Neutrophil (primary cell): ENCODE results near the gene TTLL1.
A peak's percentile ranks its signal among the peaks of the same experiment; 100 is the strongest.

Experiments used
- H3K27ac ChIP-seq: fragments of 200-600 bp; sonication (generic); 2 replicates; pipeline ENCODE4 v1.5.1; 2016; ENCODE audit warnings: mild to moderate bottlenecking, moderate library complexity
- H3K27me3 ChIP-seq: fragments of 200-600 bp; sonication (generic); 2 replicates; pipeline ENCODE4 v1.6.0; 2016; ENCODE audit warnings: mild to moderate bottlenecking
- H3K36me3 ChIP-seq: fragments of 200-600 bp; sonication (generic); 2 replicates; pipeline ENCODE4 v1.5.1; 2017
- H3K4me1 ChIP-seq, 2 experiments: fragments of 200-600 bp in 1 of 2; sonication (generic) in 1 of 2; 1 replicate in 1 of 2; 2 replicates in 1 of 2; pipeline versions ENCODE4 v1.5.1 to v1.6.1; 2013 to 2016; ENCODE audit warnings: low read depth in 1 of 2, low read length in 1 of 2, mild to moderate bottlenecking in 1 of 2, moderate library complexity in 1 of 2; ENCODE audit not compliant: control insufficient read depth in 1 of 2, insufficient read depth in 1 of 2
- H3K4me3 ChIP-seq, 2 experiments: fragments of 200-600 bp in 1 of 2; sonication (generic) in 1 of 2; 1 replicate in 1 of 2; 2 replicates in 1 of 2; pipeline ENCODE4 v1.5.1; 2013 to 2016; ENCODE audit warnings: low read depth in 1 of 2, low read length in 1 of 2, mild to moderate bottlenecking in 1 of 2, moderate library complexity in 1 of 2
- H3K9me3 ChIP-seq: fragments of 200-600 bp; sonication (generic); 2 replicates; pipeline ENCODE4 v1.5.1; 2016
- CTCF ChIP-seq: fragments of 200-600 bp; sonication (generic); IDR thresholded peaks from 2 replicates; pipeline ENCODE4 v1.5.1; 2016; ENCODE audit warnings: antibody characterized with exemption

The TTLL1 gene

GRCh38 chr22:43088984-43089717, at the start of gene TTLL1:
TTLL1 (minus strand) TSS chr22:43089391; CDS start chr22:43075586, 13,805 bp downstream.
- peaks cover 18 to 21% of the 10 kb centered on the region in 2 experiments for H3K4me1 ChIP-seq
- H3K36me3 ChIP-seq: no peaks in the 10 kb centered on the region
- no peaks in the 10 kb centered on the region for H3K27me3 ChIP-seq
- TF ChIP-seq CTCF: no peak
- H3K4me3 ChIP-seq: peak within 1 kb of the TSS; percentile 82 to 89
- H3K27ac ChIP-seq: peak within 1 kb of the TSS; percentile 73
- H3K9me3 ChIP-seq: no peaks in the 10 kb centered on the region

GRCh38 chr22:43136801-43137200, 47.6 kb upstream of the TTLL1 start:
- Histone ChIP-seq H3K9me3 (no peaks in the 10 kb centered on the region), H3K27me3 (no peaks in the 10 kb centered on the region), H3K27ac (peak overlapping the region; percentile 81), H3K4me1 (peaks cover 24 to 32% of the 10 kb centered on the region in 2 experiments), H3K36me3 (peaks cover 11% of the 10 kb centered on the region), H3K4me3 (peak overlapping the region in 1 of 2 experiments; percentile 4)
- no peak for TF ChIP-seq CTCF

- Histone ChIP-seq H3K9me3 (no peaks in the 10 kb centered on the region), H3K4me1 (peaks cover 24 to 29% of the 10 kb centered on the region in 2 experiments), H3K27me3 (no peaks in the 10 kb centered on the region), H3K27ac (peak overlapping the region; percentile 81), H3K36me3 (peaks cover 17% of the 10 kb centered on the region), H3K4me3 (peak overlapping the region in 1 of 2 experiments; percentile 4)
- TF ChIP-seq CTCF: peak; percentile 55
These were observed 47.1 kb upstream of the TTLL1 start for GRCh38 chr22:43136255-43136654.

GRCh38 chr22:43135565-43135964, 46.4 kb upstream of the TTLL1 start:
- H3K27me3 ChIP-seq: no peaks in the 10 kb centered on the region
- H3K36me3 ChIP-seq: peaks cover 24% of the 10 kb centered on the region
- no peak for TF ChIP-seq CTCF
- H3K27ac ChIP-seq: peak overlapping the region; percentile 81
- peaks cover 24 to 29% of the 10 kb centered on the region in 2 experiments for H3K4me1 ChIP-seq
- H3K4me3 ChIP-seq: no peak overlapping the region
- no peaks in the 10 kb centered on the region for H3K9me3 ChIP-seq

GRCh38 chr22:43134553-43134952, 45.4 kb upstream of the TTLL1 start:
- no peak overlapping the region for H3K27ac ChIP-seq
- no peak overlapping the region for H3K4me3 ChIP-seq
- no peaks in the 10 kb centered on the region for H3K27me3 ChIP-seq
- H3K4me1 ChIP-seq: peaks cover 24 to 34% of the 10 kb centered on the region in 2 experiments
- H3K9me3 ChIP-seq: no peaks in the 10 kb centered on the region
- H3K36me3 ChIP-seq: peaks cover 25% of the 10 kb centered on the region
- no peak for TF ChIP-seq CTCF
